Measurements from ENCODE around the gene GPR176. TPM values are rescaled to one million over a fixed set of nuclear protein-coding genes. Genes with fewer than 3 reads are reported as not detected.

GPR176 gene
- total and polyA plus RNA-seq, 2 donors from 2014 or later: 2.9 to 7.6 TPM

DNA sequence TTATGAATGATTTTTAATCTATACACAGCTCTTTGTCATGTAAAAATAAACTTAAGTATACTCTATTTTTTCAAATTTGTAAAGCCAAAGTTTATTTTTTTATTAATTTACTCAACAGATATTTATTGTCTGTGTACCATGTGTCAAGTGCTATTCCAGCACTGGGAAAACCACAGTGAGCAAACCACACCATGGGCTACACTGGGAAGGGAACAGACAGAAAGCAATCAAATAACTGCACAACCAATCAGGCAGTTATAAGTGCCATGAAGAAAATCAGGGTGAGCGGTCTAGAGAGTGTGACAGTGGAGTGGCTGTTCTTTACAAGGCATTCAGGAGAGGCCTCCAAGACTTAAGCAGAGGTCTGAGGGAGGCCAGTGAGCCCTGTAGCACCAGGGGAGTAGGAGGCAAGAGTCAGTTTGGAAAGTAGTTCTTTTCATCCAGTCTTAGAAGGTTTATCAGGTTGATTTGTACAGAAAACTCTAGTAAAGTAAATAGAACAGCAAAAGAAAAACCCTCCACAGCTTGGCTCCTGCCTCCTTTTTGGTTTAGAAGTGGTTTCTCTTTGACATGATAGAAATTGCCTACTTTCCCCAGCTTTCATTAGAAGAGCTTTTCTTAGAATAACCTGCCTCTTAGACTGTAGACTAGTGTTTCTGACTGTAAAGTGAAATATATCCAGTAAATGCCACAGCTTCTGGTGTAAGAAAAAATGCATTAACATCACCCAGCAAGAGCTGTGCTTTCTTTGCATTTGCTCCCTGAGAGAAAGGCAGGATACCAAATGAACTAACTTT lies 27.5 kb upstream of the GPR176 start:
- DNase-seq (no peak), FAIRE-seq (no peak)
- peaks cover 11 to 17% (median 14%) of the 10 kb centered on the region in 3 donors for H3K36me3 ChIP-seq (ENCODE audit: control insufficient read depth in 2 of 3, insufficient read depth in 3 of 3, low read length in 3 of 3)
- intact Hi-C loops (cut with DNase I): no loop called here
- TF ChIP-seq, protein P1, sequence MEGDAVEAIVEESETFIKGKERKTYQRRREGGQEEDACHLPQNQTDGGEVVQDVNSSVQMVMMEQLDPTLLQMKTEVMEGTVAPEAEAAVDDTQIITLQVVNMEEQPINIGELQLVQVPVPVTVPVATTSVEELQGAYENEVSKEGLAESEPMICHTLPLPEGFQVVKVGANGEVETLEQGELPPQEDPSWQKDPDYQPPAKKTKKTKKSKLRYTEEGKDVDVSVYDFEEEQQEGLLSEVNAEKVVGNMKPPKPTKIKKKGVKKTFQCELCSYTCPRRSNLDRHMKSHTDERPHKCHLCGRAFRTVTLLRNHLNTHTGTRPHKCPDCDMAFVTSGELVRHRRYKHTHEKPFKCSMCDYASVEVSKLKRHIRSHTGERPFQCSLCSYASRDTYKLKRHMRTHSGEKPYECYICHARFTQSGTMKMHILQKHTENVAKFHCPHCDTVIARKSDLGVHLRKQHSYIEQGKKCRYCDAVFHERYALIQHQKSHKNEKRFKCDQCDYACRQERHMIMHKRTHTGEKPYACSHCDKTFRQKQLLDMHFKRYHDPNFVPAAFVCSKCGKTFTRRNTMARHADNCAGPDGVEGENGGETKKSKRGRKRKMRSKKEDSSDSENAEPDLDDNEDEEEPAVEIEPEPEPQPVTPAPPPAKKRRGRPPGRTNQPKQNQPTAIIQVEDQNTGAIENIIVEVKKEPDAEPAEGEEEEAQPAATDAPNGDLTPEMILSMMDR (IDR thresholded peaks at IDR 0.05; ENCODE audit: borderline replicate concordance, extremely low read depth, insufficient read depth): no peak
- H3K4me1 ChIP-seq (ENCODE audit: control insufficient read depth in 2 of 3, insufficient read depth in 2 of 3, low read depth in 1 of 3, low read length in 3 of 3): no peaks in the 10 kb centered on the region
- H3K27me3 ChIP-seq (ENCODE audit: control insufficient read depth, insufficient read depth, low read length): no peaks in the 10 kb centered on the region
- no peak overlapping the region for H3K4me3 ChIP-seq (ENCODE audit: low read length in 3 of 3)
- H3K9me3 ChIP-seq (ENCODE audit: control insufficient read depth in 2 of 3, insufficient read depth in 1 of 3, low read length in 3 of 3): peaks cover 0 to 1% (median 0%) of the 10 kb centered on the region in 3 donors
- no peak overlapping the region for H3K27ac ChIP-seq (ENCODE audit: low read depth in 2 of 2, low read length in 2 of 2)
- no peak overlapping the region for H3K9ac ChIP-seq (ENCODE audit: low read length in 3 of 3)

DNA sequence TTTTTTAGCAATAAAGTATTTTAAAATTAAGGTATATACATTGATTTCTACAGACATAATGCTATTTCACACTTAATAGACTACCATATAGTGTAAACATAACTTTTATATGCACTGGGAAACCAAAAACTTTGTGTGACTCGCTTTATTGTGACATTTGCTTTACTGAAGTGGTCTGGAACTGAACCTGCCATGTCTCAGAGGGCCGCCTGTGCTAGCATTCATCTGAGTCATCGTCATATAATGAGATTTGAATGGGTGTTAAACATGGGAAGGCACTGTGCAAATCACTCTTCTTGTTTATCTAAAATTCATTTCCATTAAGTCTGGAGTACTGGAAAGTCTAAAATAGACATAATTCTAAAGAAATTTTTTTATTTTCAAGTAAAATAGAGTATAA lies 26.8 kb upstream of the GPR176 start:
- intact Hi-C loops (cut with DNase I): no loop called here
- Histone ChIP-seq H3K4me3 (ENCODE audit: low read length in 3 of 3) (no peak overlapping the region), H3K9ac (ENCODE audit: low read length in 3 of 3) (no peak overlapping the region), H3K27ac (ENCODE audit: low read depth in 2 of 2, low read length in 2 of 2) (no peak overlapping the region), H3K9me3 (ENCODE audit: control insufficient read depth in 2 of 3, insufficient read depth in 1 of 3, low read length in 3 of 3) (peaks cover 0 to 1% (median 0%) of the 10 kb centered on the region in 3 donors), H3K4me1 (ENCODE audit: control insufficient read depth in 2 of 3, insufficient read depth in 2 of 3, low read depth in 1 of 3, low read length in 3 of 3) (no peaks in the 10 kb centered on the region), H3K36me3 (ENCODE audit: control insufficient read depth in 2 of 3, insufficient read depth in 3 of 3, low read length in 3 of 3) (peaks cover 11 to 17% (median 16%) of the 10 kb centered on the region in 3 donors), H3K27me3 (ENCODE audit: control insufficient read depth, insufficient read depth, low read length) (no peaks in the 10 kb centered on the region)
- FAIRE-seq: no peak
- DNase-seq: no peak
- TF ChIP-seq, protein P1 (IDR thresholded peaks at IDR 0.05; ENCODE audit: borderline replicate concordance, extremely low read depth, insufficient read depth): no peak

DNA sequence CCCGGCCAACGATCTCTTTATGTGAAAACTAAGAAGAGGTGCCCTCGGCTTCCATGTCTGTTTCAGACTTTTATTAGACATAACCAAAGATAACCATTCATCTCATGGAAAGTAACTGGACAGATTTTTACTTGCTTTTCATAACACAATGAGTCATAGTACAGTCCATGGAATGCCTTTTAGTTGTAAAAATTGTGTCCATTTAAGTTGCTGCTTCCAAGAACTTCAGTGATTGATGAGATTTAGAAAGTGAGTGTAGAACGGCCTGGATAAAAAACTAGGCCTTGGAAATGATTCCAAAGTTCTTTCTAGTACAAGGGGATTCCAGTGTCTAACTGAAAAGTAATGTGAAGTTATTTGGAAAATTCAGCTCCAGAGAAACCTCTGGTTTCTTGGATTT lies 24.7 kb upstream of the GPR176 start:
- intact Hi-C loops (cut with DNase I): no loop called here

More for the DNA sequence above, 24.7 kb upstream of the GPR176 start:
- peaks cover 11 to 21% (median 16%) of the 10 kb centered on the region in 3 donors for H3K36me3 ChIP-seq (ENCODE audit: control insufficient read depth in 2 of 3, insufficient read depth in 3 of 3, low read length in 3 of 3)
- no peaks in the 10 kb centered on the region for H3K27me3 ChIP-seq (ENCODE audit: control insufficient read depth, insufficient read depth, low read length)
- H3K27ac ChIP-seq (ENCODE audit: low read depth in 2 of 2, low read length in 2 of 2): no peak overlapping the region
- H3K4me1 ChIP-seq (ENCODE audit: control insufficient read depth in 2 of 3, insufficient read depth in 2 of 3, low read depth in 1 of 3, low read length in 3 of 3): no peaks in the 10 kb centered on the region
- TF ChIP-seq, protein P1 (IDR thresholded peaks at IDR 0.05; ENCODE audit: borderline replicate concordance, extremely low read depth, insufficient read depth): no peak
- FAIRE-seq (no peak), DNase-seq (peak in 1 of 5 donors; percentile 57)
- H3K9ac ChIP-seq (ENCODE audit: low read length in 3 of 3): no peak overlapping the region
- peaks cover 0 to 1% (median 0%) of the 10 kb centered on the region in 3 donors for H3K9me3 ChIP-seq (ENCODE audit: control insufficient read depth in 2 of 3, insufficient read depth in 1 of 3, low read length in 3 of 3)
- H3K4me3 ChIP-seq (ENCODE audit: low read length in 3 of 3): no peak overlapping the region

All from kidney (tissue), 14 donors.